SU-DHL-6 (cell line): Measurements from ENCODE around the gene OLFM1.

Experiments
- CTCF ChIP-seq: fragments of 200-600 bp; sonication (generic); IDR thresholded peaks from one replicate; pipeline ENCODE4 v1.5.1; 2017; ENCODE audit warnings: antibody characterized with exemption, mild to moderate bottlenecking, low read length, moderate library complexity; ENCODE audit not compliant: insufficient read depth, poor library complexity, severe bottlenecking
- EZH2phosphoT487 ChIP-seq: fragments of 200-600 bp; sonication (generic), shearing (Covaris generic); conservative IDR thresholded peaks from 2 replicates; pipeline ENCODE4 v1.6.1; 2018; ENCODE audit warnings: mild to moderate bottlenecking, antibody characterized with exemption, low read length, moderate library complexity, mixed read lengths

GRCh38 chr9:135122316-135122715 lies 34.8 kb downstream of the OLFM1 start:
- TF ChIP-seq EZH2phosphoT487 = no peak
- TF ChIP-seq CTCF = no peak
